T follicular helper cell (primary cell): ENCODE results near the gene SCUBE1.

Source experiments
- DNase-seq: peaks from one replicate; pipeline ENCODE4 v3.0.0-alpha.2; 2020; ENCODE audit warnings: low read depth

SCUBE1 gene

GRCh38 chr22:43277987-43278601, 65.1 kb downstream of the SCUBE1 start:
- DNase-seq = no peak

GRCh38 chr22:43277091-43277490, 66.1 kb downstream of the SCUBE1 start:
- no peak for DNase-seq

DNA sequence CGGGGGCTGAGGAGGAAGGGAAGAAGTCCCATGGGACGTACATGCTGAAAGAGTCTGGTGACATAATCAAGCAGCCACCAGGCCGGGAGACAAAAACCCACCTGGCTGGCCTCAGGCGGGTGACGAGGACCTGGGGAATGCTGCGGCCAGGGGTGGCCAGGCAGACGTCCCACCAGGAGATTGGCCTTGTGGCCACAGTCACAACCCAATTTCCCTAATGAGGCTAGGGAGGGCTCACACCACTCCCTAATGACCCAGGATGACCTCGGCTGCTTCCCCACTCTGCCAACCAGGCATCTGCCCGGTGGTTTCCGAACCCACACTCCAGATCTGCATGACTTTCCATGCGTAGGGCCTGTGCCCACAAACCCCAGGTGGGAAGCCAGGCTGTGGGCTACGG, 66.9 kb downstream of the SCUBE1 start:
- DNase-seq = no peak

DNA sequence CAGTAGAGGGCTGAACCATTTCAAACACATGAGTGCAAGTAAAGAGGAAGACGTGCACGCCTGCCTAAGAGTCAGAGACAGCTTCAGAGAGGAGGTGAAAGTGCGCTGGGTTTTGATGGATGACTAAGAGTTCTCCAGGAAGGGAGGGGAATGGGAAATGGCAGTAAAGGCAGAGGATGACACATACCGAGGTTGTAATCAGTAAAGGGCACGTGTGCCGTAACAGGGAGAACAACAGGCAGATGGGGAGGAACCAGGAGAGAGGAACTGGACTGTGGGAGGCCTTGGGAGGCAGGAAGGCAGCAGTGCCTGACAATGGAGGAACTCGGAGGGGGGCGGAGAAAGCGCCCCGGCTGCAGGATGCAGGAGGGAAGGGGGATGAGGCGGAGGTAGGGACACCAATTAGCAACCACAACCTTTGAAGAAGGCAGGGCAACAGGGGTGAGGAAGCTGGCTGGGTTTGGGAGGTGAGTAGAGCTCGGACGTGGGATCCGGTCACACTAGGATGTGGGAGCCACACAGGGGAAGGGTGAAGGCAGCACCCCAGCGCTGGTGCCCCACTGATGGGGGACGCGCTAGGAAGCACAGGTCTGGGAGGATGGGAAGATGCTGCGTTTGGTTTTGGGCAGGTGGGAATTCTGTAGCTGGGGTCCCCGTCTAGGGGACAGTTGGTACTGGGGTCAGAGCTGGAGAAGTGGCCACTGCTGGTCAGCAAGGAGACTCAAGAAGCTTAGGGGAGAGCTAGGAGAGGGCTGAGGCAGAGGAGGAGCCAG, 67.4 kb downstream of the SCUBE1 start:
- no peak for DNase-seq

DNA sequence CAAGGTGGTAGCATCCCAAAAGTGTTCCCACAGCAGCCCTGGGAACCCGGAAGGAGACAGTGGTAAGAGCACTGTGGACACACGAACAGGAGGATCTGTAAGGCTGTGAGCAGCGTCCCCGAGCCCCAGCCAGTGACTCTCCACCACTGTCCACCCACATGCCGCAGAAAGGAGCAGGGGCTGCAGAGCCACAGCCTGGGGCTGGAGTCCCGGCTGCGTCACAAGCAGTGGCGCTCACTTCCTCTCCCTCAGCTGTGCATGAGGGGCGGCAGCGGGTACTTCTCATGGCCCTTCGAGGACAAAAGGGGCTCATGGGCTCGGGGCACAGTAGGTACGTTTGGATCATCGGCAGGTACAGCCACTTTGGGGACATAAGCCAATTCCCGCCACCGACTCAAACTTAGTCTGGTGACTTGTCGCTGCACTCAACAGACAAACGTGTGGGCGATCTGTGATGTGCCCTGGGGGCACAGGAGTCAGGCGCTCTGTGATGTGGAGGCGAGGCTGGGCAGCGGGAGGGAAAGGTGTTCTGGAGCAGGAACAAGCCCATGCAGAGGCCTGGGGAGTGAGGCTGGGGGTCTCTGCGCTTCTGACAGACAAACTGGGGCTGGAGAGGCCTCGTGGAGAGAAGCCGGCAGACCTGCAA, 68.5 kb downstream of the SCUBE1 start:
- no peak for DNase-seq

- peak; percentile 3 for DNase-seq
These were observed 69.2 kb downstream of the SCUBE1 start for GRCh38 chr22:43273902-43274484.

DNA sequence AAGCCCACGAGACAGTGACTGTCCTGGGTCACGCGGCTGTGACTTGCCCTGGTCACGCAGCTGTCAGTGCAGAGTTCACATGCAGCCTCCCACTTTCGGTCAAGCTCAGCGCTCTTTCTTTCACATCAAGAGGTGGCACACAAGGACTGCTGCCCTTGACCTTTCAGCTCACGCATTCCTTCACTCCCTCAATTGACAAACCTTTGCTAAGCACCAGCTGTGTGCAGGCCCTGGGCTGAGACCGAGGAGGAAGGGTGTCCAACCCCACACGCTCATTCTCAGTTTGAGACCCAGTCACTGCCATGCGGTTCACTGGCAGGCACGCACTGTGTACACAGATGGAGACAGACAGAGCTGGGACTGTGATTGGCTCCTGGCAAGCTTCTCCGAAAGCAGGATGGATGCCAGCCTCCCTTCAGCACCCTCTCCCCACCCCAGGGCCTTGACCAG, 70.3 kb downstream of the SCUBE1 start:
- no peak for DNase-seq

GRCh38 chr22:43272301-43272700, 70.9 kb downstream of the SCUBE1 start:
- DNase-seq = no peak

DNA sequence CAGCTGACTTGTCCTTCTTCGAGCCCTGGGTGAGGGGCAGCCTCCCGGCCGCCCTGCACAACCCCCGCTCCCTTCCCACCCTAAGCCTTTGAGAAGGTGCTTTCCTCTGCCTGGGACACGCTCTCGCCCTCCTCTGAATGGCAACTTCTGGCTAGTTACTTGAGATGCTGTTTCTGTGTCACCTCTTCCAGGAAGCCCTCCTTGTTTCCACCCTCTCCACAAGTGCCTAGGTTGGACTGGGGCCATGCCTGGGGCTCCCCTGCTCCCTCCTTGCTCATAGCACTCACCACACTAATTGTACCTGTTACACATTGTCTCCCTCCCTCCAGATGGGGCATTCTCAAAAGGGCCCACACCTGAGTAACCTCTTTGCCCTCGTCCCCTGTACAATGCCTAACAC, 72.2 kb downstream of the SCUBE1 start:
- no peak for DNase-seq

DNA sequence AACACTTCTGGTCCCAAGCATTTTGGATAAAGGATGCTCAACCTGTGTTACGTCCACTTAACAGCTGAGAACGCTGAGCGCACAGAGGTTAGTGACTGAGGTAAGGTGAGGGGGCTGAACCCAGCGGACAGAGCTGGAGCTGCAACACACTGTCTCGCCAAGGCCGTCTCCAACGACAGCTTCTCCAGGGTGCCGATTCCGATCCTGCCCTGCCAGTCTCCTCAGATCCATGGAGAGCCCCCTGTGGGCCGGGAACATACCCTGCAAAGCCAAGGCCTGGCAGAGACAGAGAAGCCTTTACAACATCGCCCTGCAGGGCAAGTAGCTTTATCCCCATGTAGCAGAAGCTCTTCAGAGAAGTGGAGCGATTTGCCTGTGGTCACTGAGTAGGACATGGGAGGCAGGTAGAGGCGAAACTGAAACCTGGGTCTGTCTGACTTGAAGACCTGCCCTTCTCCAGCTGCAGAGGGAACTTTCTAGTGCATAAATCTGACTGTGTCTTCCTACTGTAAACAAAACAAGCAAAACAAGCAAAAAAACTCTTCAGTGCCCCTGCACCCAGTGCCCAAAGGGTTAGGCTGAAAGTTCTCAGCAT, 72.8 kb downstream of the SCUBE1 start:
- DNase-seq = no peak

GRCh38 chr22:43269646-43270045, 73.5 kb downstream of the SCUBE1 start:
- DNase-seq = no peak

DNA sequence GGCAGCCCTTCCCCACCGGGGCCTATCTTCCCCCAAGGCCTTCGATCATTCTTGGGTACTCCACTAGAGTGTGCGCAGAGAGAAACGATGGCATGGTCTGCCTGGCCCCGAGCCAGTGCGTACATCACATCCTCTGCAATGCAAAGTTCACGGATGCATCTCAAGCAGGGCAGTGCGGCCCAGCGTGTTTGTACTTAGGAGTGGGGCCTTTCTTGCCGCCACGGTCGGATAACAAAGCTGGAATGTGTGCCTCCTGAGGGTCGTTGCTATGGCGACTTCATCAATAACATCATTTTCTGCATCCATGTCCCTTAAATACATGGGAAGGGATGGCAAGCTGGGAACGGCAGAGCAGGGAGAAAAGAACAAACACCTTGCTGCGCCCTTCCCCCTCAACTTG, 73.9 kb downstream of the SCUBE1 start:
- DNase-seq = no peak

DNA sequence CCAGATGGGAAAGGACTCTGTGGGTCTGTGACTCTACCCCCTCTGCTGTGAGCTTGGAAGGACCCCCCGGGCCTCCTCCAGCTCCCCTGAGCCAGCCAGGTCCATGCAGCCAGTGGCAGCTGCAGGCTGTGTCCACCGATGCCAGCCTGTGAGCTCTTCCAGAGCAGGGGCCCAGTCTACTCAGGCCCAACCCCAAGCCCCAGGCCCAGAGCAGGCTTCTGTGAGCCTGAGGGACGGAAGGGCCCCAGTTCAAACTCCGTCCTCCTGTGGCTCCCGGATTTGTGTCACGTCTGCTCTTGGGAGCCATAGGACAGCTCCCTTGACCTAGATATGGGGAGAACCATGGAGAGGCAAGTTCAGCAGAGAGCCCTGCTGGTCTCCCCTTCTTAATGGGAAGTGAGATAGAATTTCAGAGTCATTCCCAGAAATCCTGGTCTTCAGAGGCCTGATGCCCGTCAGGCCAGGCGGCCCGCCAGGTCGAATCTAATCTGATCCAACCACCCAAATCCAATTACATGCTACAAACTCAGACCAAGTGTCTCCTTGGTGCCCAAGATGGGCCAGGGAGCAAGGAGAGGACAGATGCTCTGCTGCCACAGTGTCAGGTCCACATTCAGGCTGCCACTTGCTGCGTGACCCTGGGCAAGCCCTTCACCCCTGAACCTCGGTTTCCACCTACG, 75.1 kb downstream of the SCUBE1 start:
- DNase-seq = no peak

GRCh38 chr22:43267332-43267980, 75.7 kb downstream of the SCUBE1 start:
- DNase-seq = no peak

- DNase-seq = no peak
These were observed 77.1 kb downstream of the SCUBE1 start for GRCh38 chr22:43266076-43266475.

DNA sequence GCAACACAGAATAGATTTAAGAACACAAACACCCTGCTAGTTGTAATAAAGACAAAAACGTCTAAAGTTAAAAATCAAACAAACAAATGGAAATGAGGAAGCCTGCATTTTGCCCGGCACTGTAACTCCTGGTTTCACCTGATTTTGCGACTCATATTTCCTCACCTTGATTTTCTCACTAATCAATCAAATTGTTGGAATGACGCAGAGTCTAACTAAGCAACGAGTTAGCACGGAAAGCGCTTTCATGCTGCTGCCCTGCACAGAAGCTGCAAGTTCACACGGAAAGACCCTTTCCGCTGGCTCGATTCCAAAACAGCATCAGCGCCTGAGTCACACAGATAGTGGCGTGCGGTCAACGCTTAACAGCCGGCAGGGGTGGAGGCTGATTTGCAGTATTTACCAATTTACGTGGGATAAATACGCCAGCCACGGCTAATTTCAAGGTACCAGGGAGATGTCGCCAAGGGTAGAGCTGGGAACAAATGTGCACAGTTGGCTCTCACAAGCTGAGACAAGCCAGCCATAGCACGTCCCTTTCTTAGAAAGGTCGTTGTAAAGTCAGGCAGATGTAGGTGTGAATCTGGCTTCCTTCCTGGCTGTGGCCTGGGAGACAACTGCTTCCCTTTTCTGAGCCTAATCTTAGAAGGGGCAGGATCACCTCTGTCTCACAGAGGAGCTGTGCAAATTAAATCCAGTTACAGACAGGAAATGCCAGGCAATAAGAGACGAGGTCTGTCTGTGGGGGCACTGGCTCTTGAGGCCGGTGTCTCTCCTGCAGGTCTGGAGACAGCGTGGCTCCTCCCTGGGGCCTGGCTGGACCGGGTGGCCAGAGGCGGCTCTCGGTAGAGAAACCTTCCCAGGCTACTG, 79.3 kb downstream of the SCUBE1 start:
- peak; percentile 65 for DNase-seq

- DNase-seq = no peak
These were observed 80.1 kb downstream of the SCUBE1 start for GRCh38 chr22:43262990-43263644.

- no peak for DNase-seq
These were observed 82.6 kb downstream of the SCUBE1 start for GRCh38 chr22:43260331-43261231.

DNA sequence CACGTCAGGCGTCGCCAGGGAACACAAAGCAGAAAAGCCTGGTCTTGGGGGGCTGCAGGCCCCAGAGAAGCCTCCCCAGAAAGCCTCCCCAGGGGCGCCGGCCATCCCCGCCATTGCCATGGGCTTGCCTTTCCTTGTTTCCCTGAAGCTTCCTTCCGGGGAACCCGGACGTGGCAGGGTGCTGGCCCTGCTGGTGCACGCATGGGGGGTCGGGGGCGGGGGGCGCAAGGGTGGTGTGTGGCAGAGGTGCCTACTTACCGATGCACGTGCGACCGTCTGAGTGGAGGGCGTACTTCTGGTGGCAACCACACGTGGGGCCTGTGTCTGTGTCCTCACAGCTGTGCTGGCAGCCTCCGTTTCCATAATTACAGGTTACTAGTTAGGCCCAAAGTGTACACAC, 85.2 kb downstream of the SCUBE1 start:
- DNase-seq = no peak
